GM12878 (cell line): Measurements from ENCODE around the gene RASIP1. TPM values are rescaled to one million over a fixed set of nuclear protein-coding genes. Genes with fewer than 3 reads are reported as not detected.

Source experiments
- BHLHE40 ChIP-seq, 2 experiments: fragments of 450-650 bp in 1 of 2; IDR thresholded peaks; 2 replicates each; pipeline ENCODE4 v1.6.1; 2011 to 2017; ENCODE audit warnings: low read depth in 2 of 2, borderline replicate concordance in 1 of 2, improper control_type of control experiment in 1 of 2, low read length in 1 of 2, mild to moderate bottlenecking in 1 of 2
- CBX5 ChIP-seq: sonication (generic); IDR thresholded peaks from 2 replicates; pipeline ENCODE4 v1.6.1; 2016; ENCODE audit warnings: low read depth, moderate library complexity, mild to moderate bottlenecking, inconsistent platforms
- CHD2 ChIP-seq: IDR thresholded peaks from 2 replicates; pipeline ENCODE4 v1.6.1; 2011; ENCODE audit warnings: low read depth, low read length, improper control_type of control experiment, borderline replicate concordance
- EED ChIP-seq: sonication (generic); IDR thresholded peaks from 2 replicates; pipeline ENCODE4 v1.6.1; 2016; ENCODE audit warnings: antibody characterized with exemption, low read depth
- EP300 ChIP-seq, 2 experiments: fragments of 150-350 bp in 1 of 2; IDR thresholded peaks; 2 replicates each; pipeline ENCODE4 v1.6.1; 2011 to 2012; ENCODE audit warnings: low read depth in 2 of 2, low read length in 2 of 2, borderline replicate concordance in 1 of 2, improper control_type of control experiment in 1 of 2, inconsistent platforms in 1 of 2; ENCODE audit not compliant: control insufficient read depth in 1 of 2
- ESRRA ChIP-seq: IDR thresholded peaks from 2 replicates; pipeline ENCODE4 v1.6.1; 2012; ENCODE audit warnings: mild to moderate bottlenecking, low read length, improper control_type of control experiment
- FOXK2 ChIP-seq: fragments of 450-650 bp; IDR thresholded peaks from 2 replicates; pipeline ENCODE4 v1.6.1; 2017; ENCODE audit warnings: mild to moderate bottlenecking, moderate library complexity
- JUND ChIP-seq: IDR thresholded peaks from 2 replicates; pipeline ENCODE4 v1.6.1; 2012; ENCODE audit warnings: low read depth, mild to moderate bottlenecking, low read length, improper control_type of control experiment, moderate library complexity
- LARP7 ChIP-seq: fragments of 450-650 bp; IDR thresholded peaks from 2 replicates; pipeline ENCODE4 v1.6.1; 2017; ENCODE audit warnings: mild to moderate bottlenecking
- NBN ChIP-seq: fragments of 450-650 bp; IDR thresholded peaks from 2 replicates; pipeline ENCODE4 v1.6.1; 2016
- NKRF ChIP-seq: fragments of 450-650 bp; conservative IDR thresholded peaks from 2 replicates; pipeline ENCODE4 v1.6.1; 2017; ENCODE audit warnings: mild to moderate bottlenecking, moderate library complexity
- PKNOX1 ChIP-seq: fragments of 450-650 bp; IDR thresholded peaks from 2 replicates; pipeline ENCODE4 v1.6.1; 2016; ENCODE audit warnings: mild to moderate bottlenecking
- RELB ChIP-seq: fragments of 450-650 bp; IDR thresholded peaks from 2 replicates; pipeline ENCODE4 v1.6.1; 2017; ENCODE audit warnings: low read depth, mild to moderate bottlenecking, moderate library complexity
- SMAD5 ChIP-seq: IDR thresholded peaks from 2 replicates; pipeline ENCODE4 v1.6.1; 2016; ENCODE audit warnings: antibody characterized with exemption, low read depth
- SMARCA5 ChIP-seq: fragments of 450-650 bp; IDR thresholded peaks from 2 replicates; pipeline ENCODE4 v1.6.1; 2017; ENCODE audit warnings: mild to moderate bottlenecking
- SMC3 ChIP-seq: IDR thresholded peaks from 2 replicates; pipeline ENCODE4 v1.6.1; 2011; ENCODE audit warnings: low read length, improper control_type of control experiment, borderline replicate concordance
- STAT3 ChIP-seq: IDR thresholded peaks from 2 replicates; pipeline ENCODE4 v1.6.1; 2011; ENCODE audit warnings: low read depth, low read length, improper control_type of control experiment
- TCF12 ChIP-seq: IDR thresholded peaks from 2 replicates; pipeline ENCODE4 v1.6.1; 2011; ENCODE audit warnings: low read depth, mild to moderate bottlenecking, low read length
- WRNIP1 ChIP-seq: IDR thresholded peaks from 2 replicates; pipeline ENCODE4 v1.6.1; 2011; ENCODE audit warnings: low read depth, low read length, improper control_type of control experiment, borderline replicate concordance
- YBX1 ChIP-seq: fragments of 450-650 bp; IDR thresholded peaks from 2 replicates; pipeline ENCODE4 v1.6.1; 2016; ENCODE audit warnings: antibody characterized with exemption
- ZBTB33 ChIP-seq: fragments of 450-650 bp; IDR thresholded peaks from 2 replicates; pipeline ENCODE4 v1.6.1; 2017; ENCODE audit warnings: mild to moderate bottlenecking
- ZNF207 ChIP-seq: fragments of 450-650 bp; IDR thresholded peaks from 2 replicates; pipeline ENCODE4 v1.6.1; 2014; ENCODE audit warnings: antibody characterized with exemption, mild to moderate bottlenecking, borderline replicate concordance
- ZNF217 ChIP-seq: fragments of 450-650 bp; IDR thresholded peaks from 2 replicates; pipeline ENCODE4 v1.6.1; 2017; ENCODE audit warnings: antibody characterized with exemption, mild to moderate bottlenecking
- ZSCAN29 ChIP-seq: fragments of 450-650 bp; IDR thresholded peaks from 2 replicates; pipeline ENCODE4 v1.6.1; 2017; ENCODE audit warnings: mild to moderate bottlenecking, moderate library complexity
- polyA plus RNA-seq, 11 experiments: library from polyadenylated mRNA; depleted of rRNA in 4 of 11; unstranded in 6 of 11; stranded (reverse) in 5 of 11; fragments of >200 nt; fragmentation: Nextera tagmentation in 4 of 11; fragmentation: Illumina TruSeq in 1 of 11; extraction: Ambion mirVana in 4 of 11; extraction: Trizol in 1 of 11; gene quantifications; 1 replicate in 1 of 11; 2 replicates in 10 of 11; pipeline versions ENCODE4 v1.2.1 to v1.2.3, GENCODE V29; 2011 to 2016; ENCODE audit warnings: inconsistent platforms in 2 of 11, missing spikeins in 2 of 11, low read depth in 1 of 11
- total RNA-seq, 4 experiments: library from RNA; depleted of rRNA in 3 of 4; stranded (reverse); fragments of >200 nt in 3 of 4; fragmentation: Illumina TruSeq in 1 of 4; extraction: Trizol in 1 of 4; gene quantifications; 2 replicates each; pipeline versions ENCODE4 v1.2.1 to v1.2.3, GENCODE V29; 2013 to 2021

RASIP1 gene
- total and polyA plus RNA-seq, 10 of the 15 experiments (the other 5 are each of a cell fraction or from before 2014, with no cell fraction given) = 0.08 TPM; not detected in 9

- TF ChIP-seq EP300 (IDR thresholded peaks at IDR 0.05; ENCODE audit: borderline replicate concordance in 1 of 2, control insufficient read depth in 1 of 2, low read depth in 2 of 2, low read length in 2 of 2) (no peak), YBX1 (no peak), ZNF217 (no peak), STAT3 (no peak), ZBTB33 (no peak), ZNF207 (peak; percentile 32; the same call in 1 of the 2 replicates), CBX5 (no peak), RELB (peak; percentile 24; the same call in 1 of the 2 replicates), NBN (no peak; the same call in 1 of the 2 replicates), SMAD5 (no peak), BHLHE40 (IDR thresholded peaks at IDR 0.05; ENCODE audit: borderline replicate concordance in 1 of 2, low read depth in 2 of 2, low read length in 1 of 2) (peak; percentile 73 to 87), WRNIP1 (no peak), TCF12 (no peak), SMC3 (no peak), ZSCAN29 (no peak), CHD2 (peak; percentile 95), ESRRA (no peak), NKRF (no peak; the same call in 1 of the 2 replicates), JUND (no peak), SMARCA5 (no peak; the same call in 1 of the 2 replicates), EED (no peak; the same call in 1 of the 2 replicates), LARP7 (peak; percentile 54; the same call in 1 of the 2 replicates), FOXK2 (no peak), PKNOX1 (peak; percentile 98)
Measured at GRCh38 chr19:48720613-48721296, 19.7 kb downstream of the RASIP1 start (continued).
